ENCODE measurements around the gene BCL2L12.

BCL2L12 gene

GRCh38 chr19:49657493-49658138 is 8.1 kb upstream of the BCL2L12 start:
- no peaks in the 10 kb centered on the region; the same call in 1 of the 2 replicates for H3K36me3 ChIP-seq (replicated peaks; ENCODE audit: insufficient read depth, low read length)
- no peak overlapping the region for H3K9ac ChIP-seq (ENCODE audit: low read length)

GRCh38 chr19:49658139-49658517 is 7.6 kb upstream of the BCL2L12 start:
- Histone ChIP-seq H3K27me3 (replicated peaks; ENCODE audit: insufficient read depth, low read length) (no peaks in the 10 kb centered on the region), H3K9ac (ENCODE audit: low read length) (no peak overlapping the region), H3K4me1 (ENCODE audit: low read length) (peaks cover 6% of the 10 kb centered on the region), H3K4me3 (ENCODE audit: low read length) (no peak overlapping the region), H3K79me2 (ENCODE audit: low read length) (peaks cover 15% of the 10 kb centered on the region), H3K9me3 (replicated peaks; ENCODE audit: insufficient read depth, low read length) (no peaks in the 10 kb centered on the region), H3K9me2 (replicated peaks; ENCODE audit: insufficient read depth, low read length) (no peaks in the 10 kb centered on the region), H3K36me3 (replicated peaks; ENCODE audit: insufficient read depth, low read length) (no peaks in the 10 kb centered on the region; the same call in 1 of the 2 replicates), H4K20me1 (ENCODE audit: insufficient read depth, low read length) (no peaks in the 10 kb centered on the region), H3K27ac (ENCODE audit: low read length) (no peak overlapping the region), H2AFZ (ENCODE audit: low read length) (no peak overlapping the region), H3K4me2 (ENCODE audit: low read depth, low read length) (no peak overlapping the region), H3F3A (ENCODE audit: insufficient read depth, low read length) (peaks cover 4% of the 10 kb centered on the region; the same call in 1 of the 2 replicates)
- no peak for DNase-seq
- TF ChIP-seq CTCF (IDR thresholded peaks at IDR 0.05; ENCODE audit: low read length) (no peak), EZH2phosphoT487 (IDR thresholded peaks at IDR 0.05; ENCODE audit: low read length) (no peak), EZH2 (optimal IDR thresholded peaks at IDR 0.05; ENCODE audit: low read depth, low read length) (no peak)

More at GRCh38 chr19:49657493-49658138, 8.1 kb upstream of the BCL2L12 start:
- Histone ChIP-seq H4K20me1 (ENCODE audit: insufficient read depth, low read length) (no peaks in the 10 kb centered on the region), H2AFZ (ENCODE audit: low read length) (no peak overlapping the region), H3K9me2 (replicated peaks; ENCODE audit: insufficient read depth, low read length) (no peaks in the 10 kb centered on the region), H3K4me1 (ENCODE audit: low read length) (peaks cover 1% of the 10 kb centered on the region; the same call in 1 of the 2 replicates), H3K79me2 (ENCODE audit: low read length) (peaks cover 10% of the 10 kb centered on the region), H3K27me3 (replicated peaks; ENCODE audit: insufficient read depth, low read length) (no peaks in the 10 kb centered on the region), H3F3A (ENCODE audit: insufficient read depth, low read length) (no peaks in the 10 kb centered on the region), H3K27ac (ENCODE audit: low read length) (no peak overlapping the region), H3K4me3 (ENCODE audit: low read length) (no peak overlapping the region), H3K9me3 (replicated peaks; ENCODE audit: insufficient read depth, low read length) (no peaks in the 10 kb centered on the region), H3K4me2 (ENCODE audit: low read depth, low read length) (no peak overlapping the region)
- no peak for DNase-seq
- TF ChIP-seq EZH2phosphoT487 (IDR thresholded peaks at IDR 0.05; ENCODE audit: low read length): no peak
- no peak for TF ChIP-seq EZH2 (optimal IDR thresholded peaks at IDR 0.05; ENCODE audit: low read depth, low read length)
- no peak for TF ChIP-seq CTCF (IDR thresholded peaks at IDR 0.05; ENCODE audit: low read length)

- Histone ChIP-seq H2AFZ (ENCODE audit: low read length) (no peak overlapping the region), H3K4me3 (ENCODE audit: low read length) (no peak overlapping the region), H3K9me2 (replicated peaks; ENCODE audit: insufficient read depth, low read length) (no peaks in the 10 kb centered on the region), H3K4me1 (ENCODE audit: low read length) (peaks cover 9% of the 10 kb centered on the region), H3K27me3 (replicated peaks; ENCODE audit: insufficient read depth, low read length) (no peaks in the 10 kb centered on the region), H3K79me2 (ENCODE audit: low read length) (peaks cover 19% of the 10 kb centered on the region), H4K20me1 (ENCODE audit: insufficient read depth, low read length) (no peaks in the 10 kb centered on the region), H3K9me3 (replicated peaks; ENCODE audit: insufficient read depth, low read length) (no peaks in the 10 kb centered on the region), H3F3A (ENCODE audit: insufficient read depth, low read length) (peaks cover 11% of the 10 kb centered on the region), H3K9ac (ENCODE audit: low read length) (no peak overlapping the region), H3K4me2 (ENCODE audit: low read depth, low read length) (no peak overlapping the region), H3K27ac (ENCODE audit: low read length) (no peak overlapping the region), H3K36me3 (replicated peaks; ENCODE audit: insufficient read depth, low read length) (no peaks in the 10 kb centered on the region; the same call in 1 of the 2 replicates)
- TF ChIP-seq EZH2 (optimal IDR thresholded peaks at IDR 0.05; ENCODE audit: low read depth, low read length) (no peak), CTCF (IDR thresholded peaks at IDR 0.05; ENCODE audit: low read length) (no peak), EZH2phosphoT487 (IDR thresholded peaks at IDR 0.05; ENCODE audit: low read length) (no peak)
- no peak for DNase-seq
These were observed 6.9 kb upstream of the BCL2L12 start for GRCh38 chr19:49658566-49659442.

Measured in MM.1S (cell line).